HTR-8/SVneo (cell line): Measurements from ENCODE around the gene KRT85.

ENCODE experiments used
- DNase-seq: peaks from one replicate; pipeline ENCODE4 v3.0.0; 2011; ENCODE audit warnings: low spot score, mixed read lengths; ENCODE audit not compliant: insufficient read length
- FAIRE-seq: peaks from 2 replicates; lab custom pipeline; 2011; peaks lifted over from hg19 to GRCh38; lab: Jason Lieb, UNC

Gene KRT85

DNA sequence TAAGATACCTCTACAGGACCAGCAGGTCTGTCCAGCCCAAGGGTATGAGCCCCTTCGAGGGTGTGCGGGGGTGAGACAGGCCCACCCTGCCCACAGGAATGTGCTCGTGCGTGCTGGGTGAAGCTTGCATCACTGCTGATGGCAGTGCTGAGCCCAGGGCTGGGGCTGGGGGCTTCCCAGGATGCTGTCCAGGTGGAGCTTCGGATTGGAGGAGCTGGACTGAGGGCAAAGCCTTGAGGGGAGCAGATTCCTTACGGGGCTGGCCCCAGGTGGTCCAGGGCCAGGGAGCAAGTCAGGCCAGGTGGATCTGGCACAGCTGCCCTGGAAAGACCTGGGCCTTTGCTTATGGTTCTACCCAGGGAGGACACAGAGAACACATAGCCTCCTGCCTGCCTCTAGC lies 2.5 kb upstream of the KRT85 start:
- DNase-seq (no peak), FAIRE-seq (no peak)

DNA sequence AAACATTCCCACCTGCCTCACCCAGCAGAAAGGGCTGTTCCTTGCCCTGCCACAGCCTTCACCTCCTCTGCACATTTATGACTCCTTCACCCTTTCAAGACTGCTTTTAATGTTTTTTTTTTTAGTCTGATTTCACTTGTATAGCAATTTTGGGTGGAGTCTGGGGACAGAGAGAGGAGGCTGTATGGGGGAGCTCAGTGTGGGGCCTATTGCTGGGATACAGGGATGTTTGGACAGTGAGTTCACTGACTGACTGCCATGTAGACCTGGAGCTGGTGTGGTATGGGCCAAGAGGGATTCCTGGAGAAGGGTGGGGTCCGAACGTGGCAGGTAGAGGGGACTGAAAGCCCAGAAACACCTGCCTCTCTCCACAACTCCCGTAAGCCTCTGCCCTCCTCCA lies 1.9 kb upstream of the KRT85 start:
- no peak for FAIRE-seq

DNA sequence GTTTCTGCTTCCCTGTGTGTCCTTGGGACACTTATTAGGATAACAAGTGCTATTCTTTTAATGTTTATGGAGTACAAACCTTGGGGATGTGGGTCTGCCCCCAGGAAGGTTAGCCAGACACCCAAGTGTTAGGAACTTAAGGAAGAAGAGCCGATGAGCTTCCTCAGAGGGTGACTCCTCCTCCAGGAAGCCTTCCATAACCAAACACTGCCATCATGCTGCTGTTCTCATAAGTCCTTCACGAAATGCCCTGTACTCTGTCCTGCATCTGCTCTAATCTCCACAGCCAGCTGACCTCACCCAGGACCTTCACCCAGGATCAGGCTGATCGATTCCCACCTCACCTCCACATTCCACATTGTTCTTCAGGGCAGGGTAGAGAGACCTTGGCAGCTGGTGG lies 1.2 kb upstream of the KRT85 start:
- no peak for DNase-seq
- FAIRE-seq: no peak

More for the DNA sequence above, 1.9 kb upstream of the KRT85 start:
- DNase-seq: no peak

DNA sequence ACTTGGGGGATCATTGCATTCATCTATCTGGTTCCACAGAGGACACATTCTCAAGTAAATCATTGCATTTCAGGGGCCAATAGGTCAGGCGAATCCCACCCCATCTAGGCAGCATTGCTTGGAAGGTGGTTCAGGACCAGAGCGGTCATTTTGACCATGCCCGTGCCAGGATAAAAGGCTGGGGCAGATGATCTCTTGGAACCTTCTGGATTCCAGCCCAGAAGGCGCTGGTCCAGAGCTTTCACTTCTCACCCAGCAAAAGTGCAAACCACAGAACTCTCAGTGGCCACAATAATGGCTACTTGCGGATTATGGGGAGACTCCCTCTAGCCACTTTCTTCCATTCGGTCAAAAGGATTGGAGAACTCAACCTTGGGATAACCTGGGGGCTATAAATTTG lies 595 bp upstream of the KRT85 start:
- DNase-seq (no peak), FAIRE-seq (no peak)

DNA sequence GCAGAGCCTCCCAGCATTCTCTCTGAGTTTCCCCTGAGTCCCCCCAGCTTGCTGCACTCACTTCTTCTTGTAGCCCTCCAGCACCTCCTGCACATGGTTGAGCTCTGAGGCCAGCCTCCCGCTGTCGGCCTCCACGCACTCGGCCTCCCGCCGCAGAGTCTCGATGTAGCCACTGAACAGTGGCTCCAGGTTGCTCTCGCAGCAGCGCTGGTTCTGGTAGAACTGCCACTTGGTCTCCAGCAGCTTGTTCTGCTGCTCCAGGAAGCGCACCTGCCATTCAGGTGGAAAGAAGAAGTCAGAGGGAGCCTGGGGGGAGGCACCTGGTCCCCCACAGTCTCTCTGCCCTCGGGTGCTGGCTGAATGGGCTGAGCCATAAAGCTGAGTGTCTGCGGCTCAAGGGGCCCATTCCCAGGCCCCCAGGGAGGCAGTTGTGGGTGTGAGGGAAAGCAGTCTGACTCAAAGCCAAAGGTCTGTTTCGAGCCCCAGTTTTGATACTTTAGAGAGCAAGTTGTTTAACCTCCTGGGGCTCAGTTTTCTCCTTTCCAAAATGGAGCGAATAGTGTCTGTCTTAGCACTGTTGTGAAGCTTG lies 2.3 kb downstream of the KRT85 start:
- FAIRE-seq (no peak), DNase-seq (no peak)

DNA sequence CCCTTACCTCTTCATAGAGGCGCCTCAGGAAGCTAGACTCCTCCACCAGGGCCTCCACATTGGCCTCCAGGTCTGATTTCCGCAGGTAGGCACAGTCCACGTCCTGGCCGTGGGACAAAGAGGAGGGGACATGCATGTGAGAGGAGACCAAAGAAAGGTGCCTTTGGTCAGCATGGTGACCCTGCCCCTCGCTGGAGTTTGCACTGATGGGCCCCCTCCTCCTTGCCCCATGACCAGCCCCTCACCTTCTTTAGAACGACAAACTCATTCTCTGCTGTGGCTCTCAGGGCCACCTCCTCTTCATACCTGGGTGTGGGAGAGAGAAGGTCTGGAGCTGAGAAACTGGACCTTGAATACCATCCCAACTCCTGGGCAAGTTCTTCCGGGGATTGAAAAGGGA lies 3.2 kb downstream of the KRT85 start:
- no peak for DNase-seq
- no peak for FAIRE-seq

DNA sequence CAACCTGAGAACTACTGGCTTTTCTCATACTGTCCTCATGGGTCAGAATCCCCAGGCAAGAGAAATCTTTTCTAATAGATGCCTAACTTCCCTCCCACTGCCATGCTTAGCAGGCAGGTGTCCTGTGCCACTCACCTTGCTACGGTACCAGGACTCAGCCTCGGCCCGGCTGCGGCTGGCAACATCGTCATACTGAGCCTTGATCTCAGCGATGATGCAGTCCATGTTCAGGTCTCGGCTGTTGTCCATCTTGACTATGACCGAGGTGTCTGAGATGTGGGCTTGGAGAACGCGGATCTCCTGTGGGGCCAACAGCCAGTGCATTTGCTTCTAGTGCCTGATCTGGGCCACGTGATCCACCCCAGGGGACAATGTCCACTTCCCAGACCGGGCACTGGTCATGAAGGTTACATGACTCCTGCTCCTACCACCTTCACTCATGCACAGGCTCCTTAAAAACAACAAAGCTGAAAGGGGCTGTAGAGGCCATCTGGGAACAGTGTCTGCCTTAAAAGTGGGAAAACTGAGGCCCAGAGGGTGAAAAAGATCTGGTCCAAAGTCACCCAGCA lies 4.1 kb downstream of the KRT85 start:
- DNase-seq (no peak), FAIRE-seq (no peak)

- no peak for DNase-seq
- FAIRE-seq: no peak
These were observed 5.1 kb downstream of the KRT85 start for GRCh38 chr12:52362118-52362726.

- FAIRE-seq (no peak), DNase-seq (no peak)
These were observed 5.7 kb downstream of the KRT85 start for GRCh38 chr12:52361553-52361952.

- DNase-seq (no peak), FAIRE-seq (no peak)
These were observed 6.5 kb downstream of the KRT85 start for GRCh38 chr12:52360663-52361271.

- FAIRE-seq: no peak
- DNase-seq: no peak
These were observed 7.1 kb downstream of the KRT85 start for GRCh38 chr12:52360106-52360662.

DNA sequence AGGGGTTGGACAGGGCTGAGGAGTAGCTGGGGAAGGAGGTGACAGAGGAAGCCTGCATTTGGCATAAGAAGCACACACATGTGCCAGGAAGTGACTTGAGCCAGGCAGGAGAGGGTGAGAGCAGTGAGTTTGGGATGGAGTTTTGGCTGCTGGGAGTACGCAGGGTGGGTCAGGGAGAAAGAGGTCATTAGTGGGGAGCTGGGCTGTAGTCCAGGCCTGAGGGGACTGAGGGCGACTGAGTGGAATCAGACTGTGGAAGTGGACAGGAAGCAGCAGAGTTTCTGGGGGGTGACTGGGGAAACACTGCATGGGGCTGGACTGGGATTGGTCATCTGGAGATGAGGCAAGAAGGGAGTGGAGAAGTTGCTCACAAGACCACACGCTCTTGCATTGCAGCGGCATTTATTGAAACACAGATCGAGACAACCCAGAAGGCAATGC lies 7.6 kb downstream of the KRT85 start:
- DNase-seq (no peak), FAIRE-seq (no peak)

DNA sequence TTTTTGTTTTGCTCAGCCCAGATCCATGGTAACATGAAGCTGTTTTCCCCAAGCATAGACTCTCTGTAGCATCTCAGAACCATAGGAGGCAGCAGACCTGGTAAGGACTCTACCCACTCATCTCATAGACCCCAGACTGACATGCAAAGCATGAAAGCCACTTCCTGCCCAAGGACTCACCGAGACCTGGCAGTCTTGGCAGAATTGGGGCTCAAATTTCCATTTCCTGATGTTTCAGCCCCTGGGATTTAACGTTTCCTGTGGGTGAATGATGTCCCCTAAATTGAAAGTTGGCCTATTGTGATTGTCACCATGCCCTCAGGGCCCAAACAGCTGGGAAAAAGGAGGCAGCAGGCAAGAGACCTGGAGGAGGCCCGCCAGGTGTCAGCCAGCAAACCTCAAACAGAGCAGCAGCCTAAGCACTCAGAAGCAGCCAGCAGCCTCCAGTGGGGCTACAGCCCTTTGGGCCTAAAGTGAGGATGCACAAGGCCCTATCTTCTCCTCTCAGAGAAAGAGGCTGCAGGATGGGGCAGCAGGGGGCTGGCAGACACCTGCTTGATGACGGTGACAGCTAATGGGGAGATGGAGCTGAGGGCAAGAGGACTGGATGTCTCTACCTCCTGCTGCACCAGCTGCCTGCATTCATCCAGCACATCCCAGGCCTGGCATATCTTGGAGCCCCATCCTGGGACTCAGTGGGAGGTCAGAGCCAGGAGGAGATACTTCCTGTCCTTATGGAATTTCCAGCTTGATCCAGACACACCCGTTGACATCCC lies 8.5 kb downstream of the KRT85 start:
- FAIRE-seq (no peak), DNase-seq (peak; percentile 45)

GRCh38 chr12:52356762-52357580 lies 10.3 kb downstream of the KRT85 start:
- DNase-seq: no peak
- no peak for FAIRE-seq

- no peak for FAIRE-seq
- no peak for DNase-seq
These were observed 11.1 kb downstream of the KRT85 start for GRCh38 chr12:52356031-52356761.

GRCh38 chr12:52355176-52355575 lies 12.1 kb downstream of the KRT85 start:
- DNase-seq: no peak
- no peak for FAIRE-seq

DNA sequence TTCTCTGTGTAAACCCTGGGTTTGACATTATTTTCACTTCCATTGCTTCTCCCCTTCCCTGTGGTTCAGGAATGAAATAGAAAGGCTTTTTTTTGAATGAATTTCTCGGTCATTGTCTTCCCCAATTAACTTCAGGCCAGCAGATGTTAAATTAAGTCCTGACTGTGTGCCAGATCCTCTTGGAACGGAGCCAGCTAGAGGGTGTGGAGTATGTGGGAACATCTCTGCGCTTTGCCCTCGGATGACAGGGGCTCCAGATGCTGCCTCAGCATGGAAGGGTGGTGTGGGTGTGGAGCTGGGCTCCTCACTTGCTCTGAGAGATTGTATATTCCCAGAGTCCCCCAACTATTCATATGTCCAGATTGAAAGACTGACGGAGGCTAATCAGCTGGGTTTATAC lies 13.1 kb downstream of the KRT85 start:
- DNase-seq (no peak), FAIRE-seq (no peak)

GRCh38 chr12:52353766-52354165 lies 13.5 kb downstream of the KRT85 start:
- no peak for DNase-seq
- FAIRE-seq: no peak

- DNase-seq: no peak
- no peak for FAIRE-seq
These were observed 14.3 kb downstream of the KRT85 start for GRCh38 chr12:52352951-52353350.
